H1 (cell line): ENCODE measurements around the gene MARS1. TPM values are rescaled to one million over a fixed set of nuclear protein-coding genes. Genes with fewer than 3 reads are reported as not detected.

Source experiments
- BRCA1 ChIP-seq: IDR thresholded peaks from 2 replicates; pipeline ENCODE4 v1.6.1; 2012; ENCODE audit warnings: low read depth, low read length, improper control_type of control experiment
- CEBPB ChIP-seq: IDR thresholded peaks from 2 replicates; pipeline ENCODE4 v1.6.1; 2012; ENCODE audit warnings: low read depth, low read length
- CHD1 ChIP-seq: IDR thresholded peaks from 2 replicates; pipeline ENCODE4 v1.6.1; 2012; ENCODE audit warnings: low read depth, low read length, improper control_type of control experiment
- CHD2 ChIP-seq: IDR thresholded peaks from 2 replicates; pipeline ENCODE4 v1.6.1; 2012; ENCODE audit warnings: low read length, improper control_type of control experiment
- CTCF ChIP-seq, 3 experiments: IDR thresholded peaks; 1 replicate in 2 of 3; 2 replicates in 1 of 3; pipeline versions ENCODE4 v1.5.1 to v1.6.1; 2011; ENCODE audit warnings: low read length in 3 of 3, mild to moderate bottlenecking in 3 of 3, inconsistent platforms in 2 of 3, low read depth in 1 of 3, moderate library complexity in 1 of 3; ENCODE audit not compliant: insufficient read depth in 1 of 3; ENCODE audit errors: control extremely low read depth in 1 of 3
- EP300 ChIP-seq, 2 experiments: IDR thresholded peaks; 1 replicate in 1 of 2; 2 replicates in 1 of 2; pipeline ENCODE4 v1.6.1; 2011 to 2012; ENCODE audit warnings: low read depth in 2 of 2, low read length in 2 of 2, mild to moderate bottlenecking in 2 of 2, borderline replicate concordance in 1 of 2, inconsistent platforms in 1 of 2, moderate library complexity in 1 of 2
- FOSL1 ChIP-seq: IDR thresholded peaks from 2 replicates; pipeline ENCODE4 v1.6.1; 2011; ENCODE audit warnings: mild to moderate bottlenecking, low read depth, low read length, moderate library complexity; ENCODE audit not compliant: insufficient read depth
- GTF2F1 ChIP-seq: IDR thresholded peaks from 2 replicates; pipeline ENCODE4 v1.6.1; 2012; ENCODE audit warnings: low read depth, low read length, improper control_type of control experiment, borderline replicate concordance
- HDAC2 ChIP-seq, 2 experiments: fragments of 300-600 bp in 1 of 2; sonication (generic) in 1 of 2; IDR thresholded peaks; 2 replicates each; pipeline ENCODE4 v1.6.1; 2011 to 2012; ENCODE audit warnings: low read depth in 2 of 2, low read length in 2 of 2, mild to moderate bottlenecking in 2 of 2, moderate library complexity in 2 of 2, borderline replicate concordance in 1 of 2, inconsistent platforms in 1 of 2
- JUN ChIP-seq: IDR thresholded peaks from 2 replicates; pipeline ENCODE4 v1.6.1; 2011; ENCODE audit warnings: low read depth, mild to moderate bottlenecking, improper control_type of control experiment, low read length
- KDM1A ChIP-seq: fragments of 200-600, 300-600 bp; sonication (generic); IDR thresholded peaks from 2 replicates; pipeline ENCODE4 v1.7.1; 2016; ENCODE audit warnings: mild to moderate bottlenecking, low read length, borderline replicate concordance
- KDM5A ChIP-seq: fragments of 200-600 bp; IDR thresholded peaks from 2 replicates; pipeline ENCODE4 v1.7.1; 2012; ENCODE audit warnings: mild to moderate bottlenecking, low read length, inconsistent platforms, mixed read lengths
- POLR2A ChIP-seq, 2 experiments: IDR thresholded peaks; 1 replicate in 1 of 2; 2 replicates in 1 of 2; pipeline ENCODE4 v1.6.1; 2011; ENCODE audit warnings: low read depth in 2 of 2, low read length in 2 of 2, mild to moderate bottlenecking in 2 of 2; ENCODE audit errors: control extremely low read depth in 1 of 2
- POLR2AphosphoS5 ChIP-seq: IDR thresholded peaks from 2 replicates; pipeline ENCODE4 v1.6.1; 2011; ENCODE audit warnings: low read depth, low read length
- RBBP5 ChIP-seq: IDR thresholded peaks from 2 replicates; pipeline ENCODE4 v1.7.1; 2012; ENCODE audit warnings: low read depth, mild to moderate bottlenecking, inconsistent platforms, low read length, moderate library complexity, borderline replicate concordance
- SAP30 ChIP-seq: fragments of 300-600 bp; sonication (generic); IDR thresholded peaks from 2 replicates; pipeline ENCODE4 v1.7.1; 2012; ENCODE audit warnings: low read length, moderate library complexity, mild to moderate bottlenecking, inconsistent platforms; ENCODE audit not compliant: insufficient read depth, insufficient replicate concordance
- SP2 ChIP-seq: IDR thresholded peaks from 2 replicates; pipeline ENCODE4 v1.6.1; 2012; ENCODE audit warnings: mild to moderate bottlenecking, low read length, inconsistent platforms
- SP4 ChIP-seq: IDR thresholded peaks from 2 replicates; pipeline ENCODE4 v1.6.1; 2012; ENCODE audit warnings: low read length, inconsistent platforms
- SRF ChIP-seq: IDR thresholded peaks from 2 replicates; pipeline ENCODE4 v1.6.1; 2011; ENCODE audit warnings: mild to moderate bottlenecking, low read depth, low read length, moderate library complexity
- SUZ12 ChIP-seq: fragments of 200-600 bp; sonication (generic); IDR thresholded peaks from 2 replicates; pipeline ENCODE4 v1.6.1; 2012; ENCODE audit warnings: mild to moderate bottlenecking, inconsistent platforms, low read length, moderate library complexity, mixed read lengths
- TEAD4 ChIP-seq: IDR thresholded peaks from 2 replicates; pipeline ENCODE4 v1.6.1; 2012; ENCODE audit warnings: low read depth, low read length, inconsistent platforms, mixed read lengths
- YY1 ChIP-seq: IDR thresholded peaks from 2 replicates; pipeline ENCODE4 v1.6.1; 2011; ENCODE audit warnings: low read depth, mild to moderate bottlenecking, low read length
- polyA plus RNA-seq, 7 experiments: library from polyadenylated mRNA; depleted of rRNA in 3 of 7; stranded (reverse) in 5 of 7; unstranded in 2 of 7; fragments of >200 nt in 5 of 7; fragments of 200-250 nt in 2 of 7; gene quantifications; 1 replicate in 5 of 7; 2 replicates in 1 of 7; 4 replicates in 1 of 7; pipeline versions ENCODE4 v1.2.1 to v1.2.3, GENCODE V29; 2011 to 2013; ENCODE audit warnings: missing spikeins in 2 of 7, mixed read lengths in 2 of 7
- total RNA-seq: library from RNA; stranded (reverse); fragmentation: NEBNext Ultra II Directional; extraction: Animal tissue kit (Norgen Biotek cat#: 25700); gene quantifications from 2 replicates; pipeline ENCODE4 v1.2.1, GENCODE V29; 2021

The MARS1 gene
- total and polyA plus RNA-seq, 2 of the 8 experiments (the other 6 are each of a cell fraction or from before 2014, with no cell fraction given) = 194 to 407 TPM

- peak; percentile 22; the same call in 1 of the 2 replicates for TF ChIP-seq CHD2
- no peak; the same call in 1 of the 2 replicates for TF ChIP-seq JUN
- peak in 1 of 2 experiments; percentile 99; a peak in 2 of 3 replicates for TF ChIP-seq POLR2A (IDR thresholded peaks at IDR 0.05; ENCODE audit: control extremely low read depth in 1 of 2, low read depth in 2 of 2, low read length in 2 of 2)
- TF ChIP-seq BRCA1 = no peak
- TF ChIP-seq TEAD4 = no peak
- no peak for TF ChIP-seq FOSL1
- TF ChIP-seq KDM5A = no peak
- TF ChIP-seq HDAC2 (IDR thresholded peaks at IDR 0.05; ENCODE audit: borderline replicate concordance in 1 of 2, low read depth in 2 of 2, low read length in 2 of 2) = peak in 1 of 2 experiments; percentile 97; a peak in 2 of 4 replicates
- peak; percentile 27; the same call in 1 of the 2 replicates for TF ChIP-seq CHD1
- no peak for TF ChIP-seq SUZ12
- TF ChIP-seq RBBP5 = no peak
- TF ChIP-seq POLR2AphosphoS5 = peak; percentile 96
- peak; percentile 91 for TF ChIP-seq SAP30
- peak in 1 of 2 experiments; percentile 16; a peak in 1 of 3 replicates for TF ChIP-seq EP300 (IDR thresholded peaks at IDR 0.05; ENCODE audit: borderline replicate concordance in 1 of 2, low read depth in 2 of 2, low read length in 2 of 2)
- TF ChIP-seq GTF2F1 = peak; percentile 82
- no peak for TF ChIP-seq YY1
- peak; percentile 77; the same call in 1 of the 2 replicates for TF ChIP-seq SP4
- TF ChIP-seq SRF = no peak
- no peak; a peak in 1 of 4 replicates for TF ChIP-seq CTCF (IDR thresholded peaks at IDR 0.05; ENCODE audit: control extremely low read depth in 1 of 3, insufficient read depth in 1 of 3, low read depth in 1 of 3, low read length in 3 of 3)
- no peak for TF ChIP-seq KDM1A
- no peak for TF ChIP-seq CEBPB
- no peak for TF ChIP-seq SP2
- TF ChIP-seq, all 59 proteins: peak for 22
These were observed 32.4 kb downstream of the MARS1 start, which contains the start of gene DDIT3 (continued) for GRCh38 chr12:57520053-57520818.
